Endodermal cell (in vitro differentiated cells): ENCODE data around the gene PIP5KL1. TPM values are rescaled to one million over a fixed set of nuclear protein-coding genes. Genes with fewer than 3 reads are reported as not detected.

Experiments used
- DNase-seq: peaks from one replicate; pipeline ENCODE4 v3.0.0-alpha.2; 2017
- H3K27ac ChIP-seq: 2 replicates; pipeline ENCODE4 v1.5.1; 2013; ENCODE audit warnings: mild to moderate bottlenecking, low read depth, low read length, moderate library complexity
- H3K27me3 ChIP-seq: 2 replicates; pipeline ENCODE4 v1.6.1; 2013; ENCODE audit warnings: mild to moderate bottlenecking, low read length, moderate library complexity; ENCODE audit not compliant: insufficient read depth, control insufficient read depth, poor library complexity, severe bottlenecking
- H3K36me3 ChIP-seq: 2 replicates; pipeline ENCODE4 v1.7.0; 2013; ENCODE audit warnings: mild to moderate bottlenecking, low read length, moderate library complexity; ENCODE audit not compliant: control insufficient read depth, insufficient read depth
- H3K4me1 ChIP-seq: one replicate; pipeline ENCODE4 v1.7.0; 2013; ENCODE audit warnings: low read length; ENCODE audit not compliant: control insufficient read depth, insufficient read depth
- H3K4me3 ChIP-seq: 2 replicates; pipeline ENCODE4 v1.5.1; 2013; ENCODE audit warnings: mild to moderate bottlenecking, low read length, moderate library complexity
- H3K9ac ChIP-seq: 2 replicates; pipeline ENCODE4 v1.6.1; 2013; ENCODE audit warnings: mild to moderate bottlenecking, low read length, moderate library complexity; ENCODE audit not compliant: poor library complexity, severe bottlenecking; ENCODE audit errors: extremely low read depth
- H3K9me3 ChIP-seq: 2 replicates; pipeline ENCODE4 v1.6.1; 2013; ENCODE audit warnings: mild to moderate bottlenecking, low read length, moderate library complexity; ENCODE audit not compliant: control insufficient read depth
- H3K27ac Mint-ChIP-seq: 2 replicates; pipeline ENCODE4 v1.8.0; 2020; ENCODE audit warnings: mixed read lengths
- H3K27me3 Mint-ChIP-seq: 2 replicates; pipeline ENCODE4 v1.8.0; 2021; ENCODE audit warnings: mild to moderate bottlenecking, mixed read lengths; ENCODE audit not compliant: insufficient read depth
- H3K36me3 Mint-ChIP-seq: 2 replicates; pipeline ENCODE4 v1.8.0; 2020; ENCODE audit warnings: low read depth, mixed read lengths
- H3K4me1 Mint-ChIP-seq: 2 replicates; pipeline ENCODE4 v1.8.0; 2020; ENCODE audit warnings: mixed read lengths
- H3K4me3 Mint-ChIP-seq: 2 replicates; pipeline ENCODE4 v1.8.0; 2020; ENCODE audit warnings: mild to moderate bottlenecking, moderate library complexity, mixed read lengths
- H3K9me3 Mint-ChIP-seq: 2 replicates; pipeline ENCODE4 v1.8.0; 2020; ENCODE audit warnings: mild to moderate bottlenecking, mixed read lengths
- CTCF ChIP-seq: fragments of 200-600 bp; sonication (generic); conservative IDR thresholded peaks from 2 replicates; pipeline ENCODE4 v1.5.0; 2021; ENCODE audit warnings: antibody characterized with exemption, mild to moderate bottlenecking
- WGBS, 2 experiments: methylation state at CpG; one replicate each; pipeline versions ENCODE4 v1.1.5 to v1.1.7; 2013; ENCODE audit warnings: missing lambda C conversion rate in 2 of 2, mixed read lengths in 1 of 2; ENCODE audit not compliant: insufficient coverage in 1 of 2, insufficient read length in 1 of 2; 5-methylcytosine and 5-hydroxymethylcytosine counted together
- total RNA-seq, 2 donors: library from RNA; stranded (reverse); fragmentation: NEBNext Ultra II Directional in 1 of 2; extraction: Animal tissue kit (Norgen Biotek cat#: 25700) in 1 of 2; gene quantifications; 2 replicates in 1 of 2; 3 replicates in 1 of 2; pipeline ENCODE4 v1.2.1, GENCODE V29; 2021

The PIP5KL1 gene
- total RNA-seq, 2 donors from 2014 or later: 6.6 to 9.3 TPM

- Histone ChIP-seq H3K27me3 (no peaks in the 10 kb centered on the region), H3K9me3 (no peaks in the 10 kb centered on the region), H3K27ac (no peak within 1 kb of the TSS), H3K9ac (no peak within 1 kb of the TSS), H3K4me3 (peak within 1 kb of the TSS; percentile 81), H3K36me3 (no peaks in the 10 kb centered on the region), H3K4me1 (peaks cover 8% of the 10 kb centered on the region)
- no peak for TF ChIP-seq CTCF
- H3K27me3 Mint-ChIP-seq: no peaks in the 10 kb centered on the region
- H3K4me1 Mint-ChIP-seq: peaks cover 11% of the 10 kb centered on the region
- H3K36me3 Mint-ChIP-seq: no peaks in the 10 kb centered on the region
- H3K4me3 Mint-ChIP-seq: peak within 1 kb of the TSS; percentile 65
- peak; percentile 87 for DNase-seq
- no peak within 1 kb of the TSS for H3K27ac Mint-ChIP-seq
- 3 to 9% methylated on average over 18 to 44 of the region's 44 CpGs for WGBS, 2 experiments
- H3K9me3 Mint-ChIP-seq: no peaks in the 10 kb centered on the region
Measured at GRCh38 chr9:127877566-127877998, 53.0 kb downstream of the PIP5KL1 start, which contains the start of gene AK1. Gene AK1 (minus strand): TSS chr9:127877675. CDS start chr9:127874617, 3,058 bp downstream.

- Histone ChIP-seq H3K9ac (no peak overlapping the region), H3K27ac (no peak overlapping the region), H3K36me3 (no peaks in the 10 kb centered on the region), H3K27me3 (no peaks in the 10 kb centered on the region), H3K4me3 (peak overlapping the region; percentile 73), H3K4me1 (peaks cover 8% of the 10 kb centered on the region), H3K9me3 (no peaks in the 10 kb centered on the region)
- Mint-ChIP-seq H3K4me1 (peaks cover 11% of the 10 kb centered on the region), H3K9me3 (no peaks in the 10 kb centered on the region), H3K36me3 (no peaks in the 10 kb centered on the region), H3K27me3 (no peaks in the 10 kb centered on the region), H3K27ac (no peak overlapping the region), H3K4me3 (peak overlapping the region; percentile 65)
- WGBS, 2 experiments: 49 to 90% methylated on average over 11 to 26 of the region's 26 CpGs
- no peak for TF ChIP-seq CTCF
- DNase-seq: no peak
Measured at GRCh38 chr9:127876764-127877562, 53.6 kb downstream of the PIP5KL1 start.

GRCh38 chr9:127876026-127876763 lies 54.4 kb downstream of the PIP5KL1 start:
- Mint-ChIP-seq H3K27me3 (no peaks in the 10 kb centered on the region), H3K27ac (no peak overlapping the region), H3K36me3 (no peaks in the 10 kb centered on the region), H3K4me1 (peaks cover 11% of the 10 kb centered on the region), H3K9me3 (no peaks in the 10 kb centered on the region), H3K4me3 (no peak overlapping the region)
- Histone ChIP-seq H3K4me1 (peaks cover 8% of the 10 kb centered on the region), H3K27me3 (no peaks in the 10 kb centered on the region), H3K9me3 (no peaks in the 10 kb centered on the region), H3K9ac (no peak overlapping the region), H3K36me3 (no peaks in the 10 kb centered on the region), H3K4me3 (no peak overlapping the region), H3K27ac (peak overlapping the region; percentile 47)
- 85 to 88% methylated on average over 4 to 12 of the region's 14 CpGs for WGBS, 2 experiments
- no peak for TF ChIP-seq CTCF
- peak; percentile 38 for DNase-seq
